Measurements from ENCODE around the gene OLFM1.

GRCh38 chr9:135090081-135090480, 2.6 kb downstream of the OLFM1 start:
- no peak for TF ChIP-seq CTCF (IDR thresholded peaks at IDR 0.05)
- no peak for TF ChIP-seq REST (IDR thresholded peaks at IDR 0.05; ENCODE audit: insufficient read depth in 1 of 2, low read depth in 2 of 2, low read length in 1 of 2)
- no peak for TF ChIP-seq POLR2AphosphoS5 (IDR thresholded peaks at IDR 0.05; ENCODE audit: low read depth, low read length)

All from Panc1 (cell line).